ENCODE data around the gene SOX9. TPM values are rescaled to one million over a fixed set of nuclear protein-coding genes. Genes with fewer than 3 reads are reported as not detected.

Gene SOX9
- total RNA-seq, 4 donors from 2014 or later: 0.31 to 1.0 (median 0.56) TPM

- in situ Hi-C loops (cut with MboI; ENCODE audit: low sequenced_read_pairs in 4 of 4) (no loop called here), intact Hi-C loops (cut with DNase I; ENCODE audit: low total_unique reads) (no loop called here)
- H3K4me3 ChIP-seq: no peak overlapping the region
- no peaks in the 10 kb centered on the region for H3K9me3 ChIP-seq
- TF ChIP-seq, protein P1, sequence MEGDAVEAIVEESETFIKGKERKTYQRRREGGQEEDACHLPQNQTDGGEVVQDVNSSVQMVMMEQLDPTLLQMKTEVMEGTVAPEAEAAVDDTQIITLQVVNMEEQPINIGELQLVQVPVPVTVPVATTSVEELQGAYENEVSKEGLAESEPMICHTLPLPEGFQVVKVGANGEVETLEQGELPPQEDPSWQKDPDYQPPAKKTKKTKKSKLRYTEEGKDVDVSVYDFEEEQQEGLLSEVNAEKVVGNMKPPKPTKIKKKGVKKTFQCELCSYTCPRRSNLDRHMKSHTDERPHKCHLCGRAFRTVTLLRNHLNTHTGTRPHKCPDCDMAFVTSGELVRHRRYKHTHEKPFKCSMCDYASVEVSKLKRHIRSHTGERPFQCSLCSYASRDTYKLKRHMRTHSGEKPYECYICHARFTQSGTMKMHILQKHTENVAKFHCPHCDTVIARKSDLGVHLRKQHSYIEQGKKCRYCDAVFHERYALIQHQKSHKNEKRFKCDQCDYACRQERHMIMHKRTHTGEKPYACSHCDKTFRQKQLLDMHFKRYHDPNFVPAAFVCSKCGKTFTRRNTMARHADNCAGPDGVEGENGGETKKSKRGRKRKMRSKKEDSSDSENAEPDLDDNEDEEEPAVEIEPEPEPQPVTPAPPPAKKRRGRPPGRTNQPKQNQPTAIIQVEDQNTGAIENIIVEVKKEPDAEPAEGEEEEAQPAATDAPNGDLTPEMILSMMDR (IDR thresholded peaks at IDR 0.05 in 4 of 5, conservative IDR thresholded peaks at IDR 0.05 in 1 of 5): no peak
- TF ChIP-seq POLR2A (IDR thresholded peaks at IDR 0.05): no peak
- DNase-seq: no peak
- H3K36me3 ChIP-seq: no peaks in the 10 kb centered on the region
- no peak overlapping the region for H3K27ac ChIP-seq
- no peaks in the 10 kb centered on the region for H3K27me3 ChIP-seq
- no peaks in the 10 kb centered on the region for H3K4me1 ChIP-seq
- no peak for ATAC-seq
Observed at GRCh38 chr17:72077326-72077960, 43.4 kb upstream of the SOX9 start.

GRCh38 chr17:72079700-72080099 lies 41.1 kb upstream of the SOX9 start:
- no peak for DNase-seq
- no peaks in the 10 kb centered on the region for H3K27me3 ChIP-seq
- no peak for ATAC-seq
- no peaks in the 10 kb centered on the region for H3K4me1 ChIP-seq
- H3K27ac ChIP-seq: no peak overlapping the region
- in situ Hi-C loops (cut with MboI; ENCODE audit: low sequenced_read_pairs in 4 of 4): no loop called here
- intact Hi-C loops (cut with DNase I; ENCODE audit: low total_unique reads): no loop called here
- TF ChIP-seq POLR2A (IDR thresholded peaks at IDR 0.05): no peak
- TF ChIP-seq, protein P1 (IDR thresholded peaks at IDR 0.05 in 4 of 5, conservative IDR thresholded peaks at IDR 0.05 in 1 of 5): no peak
- no peaks in the 10 kb centered on the region for H3K9me3 ChIP-seq
- no peak overlapping the region for H3K4me3 ChIP-seq
- no peaks in the 10 kb centered on the region for H3K36me3 ChIP-seq

GRCh38 chr17:72087876-72088275 lies 32.9 kb upstream of the SOX9 start:
- Histone ChIP-seq H3K9me3 (no peaks in the 10 kb centered on the region), H3K4me3 (no peak overlapping the region), H3K4me1 (no peaks in the 10 kb centered on the region), H3K36me3 (no peaks in the 10 kb centered on the region), H3K27ac (no peak overlapping the region), H3K27me3 (no peaks in the 10 kb centered on the region)
- ATAC-seq (no peak), DNase-seq (no peak)
- intact Hi-C loops (cut with DNase I; ENCODE audit: low total_unique reads): no loop called here
- TF ChIP-seq POLR2A (IDR thresholded peaks at IDR 0.05): no peak
- in situ Hi-C loops (cut with MboI; ENCODE audit: low sequenced_read_pairs in 4 of 4): no loop called here

- Histone ChIP-seq H3K27ac (peak overlapping the region in 1 of 4 donors; percentile 14), H3K4me1 (no peaks in the 10 kb centered on the region), H3K36me3 (no peaks in the 10 kb centered on the region), H3K4me3 (no peak overlapping the region), H3K27me3 (no peaks in the 10 kb centered on the region), H3K9me3 (no peaks in the 10 kb centered on the region)
- ATAC-seq (peak in 1 of 2 donors; percentile 19), DNase-seq (no peak)
- intact Hi-C loops (cut with DNase I; ENCODE audit: low total_unique reads) (no loop called here), in situ Hi-C loops (cut with MboI; ENCODE audit: low sequenced_read_pairs in 4 of 4) (no loop called here)
- no peak for TF ChIP-seq POLR2A (IDR thresholded peaks at IDR 0.05)
- TF ChIP-seq, protein P1 (IDR thresholded peaks at IDR 0.05 in 4 of 5, conservative IDR thresholded peaks at IDR 0.05 in 1 of 5): no peak
Observed at GRCh38 chr17:72089453-72089987, 31.3 kb upstream of the SOX9 start.

GRCh38 chr17:72090108-72090507 lies 30.7 kb upstream of the SOX9 start:
- no peak for TF ChIP-seq POLR2A (IDR thresholded peaks at IDR 0.05)
- TF ChIP-seq, protein P1 (IDR thresholded peaks at IDR 0.05 in 4 of 5, conservative IDR thresholded peaks at IDR 0.05 in 1 of 5): no peak
- no peak overlapping the region for H3K4me3 ChIP-seq
- in situ Hi-C loops (cut with MboI; ENCODE audit: low sequenced_read_pairs in 4 of 4): no loop called here
- H3K36me3 ChIP-seq: no peaks in the 10 kb centered on the region
- no peaks in the 10 kb centered on the region for H3K9me3 ChIP-seq
- intact Hi-C loops (cut with DNase I; ENCODE audit: low total_unique reads): no loop called here
- H3K4me1 ChIP-seq: no peaks in the 10 kb centered on the region
- peak overlapping the region in 1 of 4 donors; percentile 14 for H3K27ac ChIP-seq
- no peak for ATAC-seq
- no peaks in the 10 kb centered on the region for H3K27me3 ChIP-seq
- DNase-seq: no peak
